ENCODE data around the gene CGRRF1.
A peak's percentile ranks its signal among the peaks of the same experiment; 100 is the strongest.

Gene CGRRF1

GRCh38 chr14:54564868-54565784, 55.4 kb downstream of the CGRRF1 start:
- Histone ChIP-seq H3K36me3 (ENCODE audit: control insufficient read depth in 4 of 4, insufficient read depth in 4 of 4, low read length in 3 of 4) (no peaks in the 10 kb centered on the region), H3K9me3 (ENCODE audit: control extremely low read depth in 1 of 5, control insufficient read depth in 4 of 5, insufficient read depth in 2 of 5, low read depth in 1 of 5, low read length in 4 of 5) (no peaks in the 10 kb centered on the region), H3K4me3 (ENCODE audit: control insufficient read depth in 1 of 7, extremely low read depth in 1 of 7, insufficient read depth in 4 of 7, low read depth in 2 of 7, low read length in 6 of 7) (peak overlapping the region; percentile 65 to 92 (median 80)), H3K27me3 (replicated peaks in 2 of 5; ENCODE audit: control insufficient read depth in 4 of 5, insufficient read depth in 5 of 5, low read length in 4 of 5) (peaks cover 0 to 14% (median 0%) of the 10 kb centered on the region in 5 experiments), H3K27ac (ENCODE audit: insufficient read depth in 1 of 2, low read depth in 1 of 2, low read length in 2 of 2, poor library complexity in 1 of 2, severe bottlenecking in 2 of 2) (peak overlapping the region in 1 of 2 experiments; percentile 34), H3K4me1 (ENCODE audit: control extremely low read depth in 1 of 4, control insufficient read depth in 4 of 4, insufficient read depth in 4 of 4, low read length in 3 of 4) (peaks cover 7 to 39% (median 32%) of the 10 kb centered on the region in 4 experiments)
- peak; percentile 30 to 58 (median 45) for DNase-seq
- POLR2A ChIA-PET, result interaction anchor here (0.6 to 3.1 kb wide), 4 partner anchors 77 to 256 kb away, joined by 3 to 14 read pairs (median 4); no protein-coding TSS in a partner anchor
- CTCF ChIA-PET, result interaction anchor here (0.5 to 7.7 kb wide), 22 partner anchors 8 to 416 kb away, joined by 3 to 123 read pairs (median 6); no protein-coding TSS in a partner anchor
- WGBS (ENCODE audit: insufficient coverage), result 0% methylated on average over 47 of the region's 69 CpGs

- POLR2A ChIA-PET, result interaction anchor here (1.2 to 3.1 kb wide), 3 partner anchors 77 to 210 kb away, joined by 3 to 14 read pairs (median 4); no protein-coding TSS in a partner anchor
- H3K27ac ChIP-seq (ENCODE audit: insufficient read depth in 1 of 2, low read depth in 1 of 2, low read length in 2 of 2, poor library complexity in 1 of 2, severe bottlenecking in 2 of 2), result peak overlapping the region in 1 of 2 experiments; percentile 34
- no peaks in the 10 kb centered on the region for H3K36me3 ChIP-seq (ENCODE audit: control insufficient read depth in 4 of 4, insufficient read depth in 4 of 4, low read length in 3 of 4)
- DNase-seq, result peak; percentile 78 to 92 (median 90)
- H3K4me3 ChIP-seq (ENCODE audit: control insufficient read depth in 1 of 7, extremely low read depth in 1 of 7, insufficient read depth in 4 of 7, low read depth in 2 of 7, low read length in 6 of 7), result peak overlapping the region; percentile 65 to 92 (median 80)
- no peaks in the 10 kb centered on the region for H3K9me3 ChIP-seq (ENCODE audit: control extremely low read depth in 1 of 5, control insufficient read depth in 4 of 5, insufficient read depth in 2 of 5, low read depth in 1 of 5, low read length in 4 of 5)
- CTCF ChIA-PET, result interaction anchor here (0.8 to 7.7 kb wide), 15 partner anchors 32 to 246 kb away, joined by 3 to 123 read pairs (median 9); no protein-coding TSS in a partner anchor
- peaks cover 7 to 39% (median 32%) of the 10 kb centered on the region in 4 experiments for H3K4me1 ChIP-seq (ENCODE audit: control extremely low read depth in 1 of 4, control insufficient read depth in 4 of 4, insufficient read depth in 4 of 4, low read length in 3 of 4)
- WGBS (ENCODE audit: insufficient coverage), result under 1% methylated on average over 54 of the region's 73 CpGs
- peaks cover 0 to 15% (median 0%) of the 10 kb centered on the region in 5 experiments for H3K27me3 ChIP-seq (replicated peaks in 2 of 5; ENCODE audit: control insufficient read depth in 4 of 5, insufficient read depth in 5 of 5, low read length in 4 of 5)
Measured at GRCh38 chr14:54565785-54566409, 56.2 kb downstream of the CGRRF1 start.

- no peaks in the 10 kb centered on the region for H3K9me3 ChIP-seq (ENCODE audit: control extremely low read depth in 1 of 5, control insufficient read depth in 4 of 5, insufficient read depth in 2 of 5, low read depth in 1 of 5, low read length in 4 of 5)
- ChIA-PET POLR2A (interaction anchor here (0.7 to 3.1 kb wide), 4 partner anchors 24 to 210 kb away, joined by 3 to 14 read pairs (median 4); no protein-coding TSS in a partner anchor), CTCF (interaction anchor here (0.7 to 7.7 kb wide), 17 partner anchors 44 to 246 kb away, joined by 3 to 123 read pairs (median 5); no protein-coding TSS in a partner anchor)
- no peaks in the 10 kb centered on the region for H3K36me3 ChIP-seq (ENCODE audit: control insufficient read depth in 4 of 4, insufficient read depth in 4 of 4, low read length in 3 of 4)
- H3K4me3 ChIP-seq (ENCODE audit: control insufficient read depth in 1 of 7, extremely low read depth in 1 of 7, insufficient read depth in 4 of 7, low read depth in 2 of 7, low read length in 6 of 7), result peak within 1 kb of the TSS; percentile 65 to 92 (median 71)
- 0% methylated on average over 48 of the region's 91 CpGs for WGBS (ENCODE audit: insufficient coverage)
- peaks cover 7 to 39% (median 32%) of the 10 kb centered on the region in 4 experiments for H3K4me1 ChIP-seq (ENCODE audit: control extremely low read depth in 1 of 4, control insufficient read depth in 4 of 4, insufficient read depth in 4 of 4, low read length in 3 of 4)
- H3K27me3 ChIP-seq (replicated peaks in 2 of 5; ENCODE audit: control insufficient read depth in 4 of 5, insufficient read depth in 5 of 5, low read length in 4 of 5), result peaks cover 0 to 15% (median 0%) of the 10 kb centered on the region in 5 experiments
- DNase-seq, result peak; percentile 71 to 85 (median 77)
- no peak within 1 kb of the TSS for H3K27ac ChIP-seq (ENCODE audit: insufficient read depth in 1 of 2, low read depth in 1 of 2, low read length in 2 of 2, poor library complexity in 1 of 2, severe bottlenecking in 2 of 2)
Measured at GRCh38 chr14:54566410-54567223, 56.9 kb downstream of the CGRRF1 start, which contains the start of gene SAMD4A. Gene SAMD4A, plus strand, starts transcription at chr14:54567128. Its CDS starts 789 bp downstream, at chr14:54567917.

GRCh38 chr14:54567224-54567638, 57.5 kb downstream of the CGRRF1 start:
- Histone ChIP-seq H3K9me3 (ENCODE audit: control extremely low read depth in 1 of 5, control insufficient read depth in 4 of 5, insufficient read depth in 2 of 5, low read depth in 1 of 5, low read length in 4 of 5) (peaks cover 0 to 1% (median 0%) of the 10 kb centered on the region in 5 experiments), H3K4me1 (ENCODE audit: control extremely low read depth in 1 of 4, control insufficient read depth in 4 of 4, insufficient read depth in 4 of 4, low read length in 3 of 4) (peaks cover 7 to 39% (median 32%) of the 10 kb centered on the region in 4 experiments), H3K36me3 (ENCODE audit: control insufficient read depth in 4 of 4, insufficient read depth in 4 of 4, low read length in 3 of 4) (no peaks in the 10 kb centered on the region), H3K27me3 (replicated peaks in 2 of 5; ENCODE audit: control insufficient read depth in 4 of 5, insufficient read depth in 5 of 5, low read length in 4 of 5) (peaks cover 0 to 15% (median 0%) of the 10 kb centered on the region in 5 experiments), H3K27ac (ENCODE audit: insufficient read depth in 1 of 2, low read depth in 1 of 2, low read length in 2 of 2, poor library complexity in 1 of 2, severe bottlenecking in 2 of 2) (no peak overlapping the region), H3K4me3 (ENCODE audit: control insufficient read depth in 1 of 7, extremely low read depth in 1 of 7, insufficient read depth in 4 of 7, low read depth in 2 of 7, low read length in 6 of 7) (peak overlapping the region; percentile 65 to 92 (median 71))
- ChIA-PET CTCF (interaction anchor here (0.7 to 7.7 kb wide), 14 partner anchors 43 to 239 kb away, joined by 3 to 123 read pairs (median 5); no protein-coding TSS in a partner anchor), POLR2A (interaction anchor here (0.7 to 1.2 kb wide), 2 partner anchors 24 to 209 kb away, joined by 3 to 4 read pairs; no protein-coding TSS in a partner anchor)
- DNase-seq, result no peak
- WGBS (ENCODE audit: insufficient coverage), result 0% methylated on average over 17 of the region's 31 CpGs

- Histone ChIP-seq H3K27ac (ENCODE audit: insufficient read depth in 1 of 2, low read depth in 1 of 2, low read length in 2 of 2, poor library complexity in 1 of 2, severe bottlenecking in 2 of 2) (no peak overlapping the region), H3K4me1 (ENCODE audit: control extremely low read depth in 1 of 4, control insufficient read depth in 4 of 4, insufficient read depth in 4 of 4, low read length in 3 of 4) (peaks cover 7 to 39% (median 32%) of the 10 kb centered on the region in 4 experiments), H3K36me3 (ENCODE audit: control insufficient read depth in 4 of 4, insufficient read depth in 4 of 4, low read length in 3 of 4) (no peaks in the 10 kb centered on the region), H3K4me3 (ENCODE audit: control insufficient read depth in 1 of 7, extremely low read depth in 1 of 7, insufficient read depth in 4 of 7, low read depth in 2 of 7, low read length in 6 of 7) (peak overlapping the region; percentile 65 to 92 (median 71)), H3K9me3 (ENCODE audit: control extremely low read depth in 1 of 5, control insufficient read depth in 4 of 5, insufficient read depth in 2 of 5, low read depth in 1 of 5, low read length in 4 of 5) (peaks cover 0 to 8% (median 5%) of the 10 kb centered on the region in 5 experiments), H3K27me3 (replicated peaks in 2 of 5; ENCODE audit: control insufficient read depth in 4 of 5, insufficient read depth in 5 of 5, low read length in 4 of 5) (peaks cover 0 to 15% (median 0%) of the 10 kb centered on the region in 5 experiments)
- POLR2A ChIA-PET, result interaction anchor here (0.7 kb wide), 1 partner anchor 23 kb away, joined by 3 read pairs; no protein-coding TSS in a partner anchor
- CTCF ChIA-PET, result interaction anchor here (0.6 to 7.3 kb wide), 15 partner anchors 14 to 238 kb away, joined by 3 to 63 read pairs (median 5); no protein-coding TSS in a partner anchor
- DNase-seq, result peak; percentile 42 to 75 (median 69)
- WGBS (ENCODE audit: insufficient coverage), result under 1% methylated on average over 44 of the region's 70 CpGs
Measured at GRCh38 chr14:54567639-54568561, 58.2 kb downstream of the CGRRF1 start.
